Lower leg skin (tissue), 4 donors: ENCODE measurements around the gene TEF. TPM values are rescaled to one million over a fixed set of nuclear protein-coding genes. Genes with fewer than 3 reads are reported as not detected.
"Not testable (repeated sequence)": the region's sequence is repeated elsewhere in the genome, so short reads cannot be mapped to it uniquely, and the experiment has no call there.

ENCODE experiments used
- DNase-seq, 2 donors: peaks; one replicate each; pipeline ENCODE4 v3.0.0-alpha.2; 2019; ENCODE audit warnings: low spot score in 2 of 2
- H3K4me3 ChIP-seq: fragments of 200-600 bp; sonication (generic); 2 replicates; pipeline ENCODE4 v1.5.1; 2017; ENCODE audit warnings: mild to moderate bottlenecking, low read depth; ENCODE audit not compliant: poor library complexity, severe bottlenecking
- POLR2A ChIP-seq, 2 donors: fragments of 450-650 bp; IDR thresholded peaks; one replicate each; pipeline ENCODE4 v1.6.1; 2016 to 2017; ENCODE audit warnings: antibody characterized with exemption in 2 of 2, mild to moderate bottlenecking in 1 of 2, moderate library complexity in 1 of 2
- WGBS, 2 donors: methylation state at CpG; one replicate each; pipeline ENCODE4 v1.1.5; 2018; 5-methylcytosine and 5-hydroxymethylcytosine counted together
- intact Hi-C: fragments of 100-400 bp; cut with DNase I; formaldehyde crosslinking; loops from one replicate; pipeline ENCODE4 v1.15.0; 2023; ENCODE audit warnings: low total_unique reads
- total RNA-seq, 4 donors: library from RNA; depleted of rRNA; stranded (reverse); fragments of >200 nt; gene quantifications; one replicate each; pipeline ENCODE4 v1.1.0, GENCODE V29; 2016
- TF ChIP-seq, protein P1 (sequence below), 3 donors: fragments of 450-650 bp; IDR thresholded peaks; one replicate each; pipeline ENCODE4 v1.5.1; 2016; ENCODE audit warnings: antibody characterized with exemption in 3 of 3, mild to moderate bottlenecking in 3 of 3, moderate library complexity in 2 of 3

Gene TEF
- total RNA-seq, 4 donors from 2014 or later, result 27.3 to 56.1 (median 42.8) TPM

DNA sequence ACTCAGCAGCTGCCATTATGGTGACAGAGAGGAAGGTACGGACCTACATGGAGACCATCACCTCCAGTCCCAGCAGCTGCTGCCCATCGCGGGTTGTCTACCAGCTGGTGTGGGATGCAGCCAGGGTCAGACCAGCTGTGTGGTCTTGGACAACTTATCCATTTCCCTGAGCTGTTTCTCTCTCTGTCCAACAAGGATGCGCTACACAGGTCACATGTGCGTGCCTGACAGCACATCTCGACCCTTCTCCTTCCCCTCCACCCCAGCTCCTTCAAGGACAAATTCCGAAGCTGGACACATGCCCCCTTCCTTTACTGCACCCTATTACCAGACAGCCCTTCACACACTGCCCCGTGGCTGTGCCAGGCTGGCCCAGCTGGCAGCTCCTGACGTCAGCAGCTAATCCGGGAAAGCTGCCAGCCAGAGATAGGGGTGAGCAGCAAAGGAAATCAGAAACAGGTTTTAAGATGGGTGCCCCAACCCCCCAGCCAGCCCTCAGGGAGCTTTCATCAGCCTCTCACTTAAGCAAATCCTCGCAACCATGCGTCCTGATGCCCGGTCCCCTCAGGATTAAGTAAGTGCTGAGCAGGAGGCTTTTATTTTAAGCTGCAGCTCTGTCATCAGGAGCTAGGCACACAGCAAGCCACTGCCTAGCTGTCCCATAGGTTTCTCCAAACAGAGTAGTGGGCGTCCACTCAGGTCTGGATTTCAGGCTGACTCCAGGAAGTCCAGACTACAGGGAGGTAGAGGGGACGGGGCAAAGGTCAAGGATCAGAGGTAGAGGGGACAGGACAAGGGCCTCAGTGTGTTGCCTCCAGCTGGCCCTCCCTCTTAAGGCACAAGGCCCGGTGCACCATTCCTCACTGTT, 20.3 kb downstream of the TEF start:
- intact Hi-C loops, result loop anchor here (5.0 kb wide), 1 partner anchor 125 kb away; no protein-coding TSS in a partner anchor
- DNase-seq, result no peak
- 36 to 45% methylated on average over 16 of the region's 16 CpGs for WGBS, 2 donors
- no peak for TF ChIP-seq POLR2A (IDR thresholded peaks at IDR 0.05)
- TF ChIP-seq, protein P1, sequence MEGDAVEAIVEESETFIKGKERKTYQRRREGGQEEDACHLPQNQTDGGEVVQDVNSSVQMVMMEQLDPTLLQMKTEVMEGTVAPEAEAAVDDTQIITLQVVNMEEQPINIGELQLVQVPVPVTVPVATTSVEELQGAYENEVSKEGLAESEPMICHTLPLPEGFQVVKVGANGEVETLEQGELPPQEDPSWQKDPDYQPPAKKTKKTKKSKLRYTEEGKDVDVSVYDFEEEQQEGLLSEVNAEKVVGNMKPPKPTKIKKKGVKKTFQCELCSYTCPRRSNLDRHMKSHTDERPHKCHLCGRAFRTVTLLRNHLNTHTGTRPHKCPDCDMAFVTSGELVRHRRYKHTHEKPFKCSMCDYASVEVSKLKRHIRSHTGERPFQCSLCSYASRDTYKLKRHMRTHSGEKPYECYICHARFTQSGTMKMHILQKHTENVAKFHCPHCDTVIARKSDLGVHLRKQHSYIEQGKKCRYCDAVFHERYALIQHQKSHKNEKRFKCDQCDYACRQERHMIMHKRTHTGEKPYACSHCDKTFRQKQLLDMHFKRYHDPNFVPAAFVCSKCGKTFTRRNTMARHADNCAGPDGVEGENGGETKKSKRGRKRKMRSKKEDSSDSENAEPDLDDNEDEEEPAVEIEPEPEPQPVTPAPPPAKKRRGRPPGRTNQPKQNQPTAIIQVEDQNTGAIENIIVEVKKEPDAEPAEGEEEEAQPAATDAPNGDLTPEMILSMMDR (IDR thresholded peaks at IDR 0.05), result no peak
- H3K4me3 ChIP-seq, result no peak overlapping the region

DNA sequence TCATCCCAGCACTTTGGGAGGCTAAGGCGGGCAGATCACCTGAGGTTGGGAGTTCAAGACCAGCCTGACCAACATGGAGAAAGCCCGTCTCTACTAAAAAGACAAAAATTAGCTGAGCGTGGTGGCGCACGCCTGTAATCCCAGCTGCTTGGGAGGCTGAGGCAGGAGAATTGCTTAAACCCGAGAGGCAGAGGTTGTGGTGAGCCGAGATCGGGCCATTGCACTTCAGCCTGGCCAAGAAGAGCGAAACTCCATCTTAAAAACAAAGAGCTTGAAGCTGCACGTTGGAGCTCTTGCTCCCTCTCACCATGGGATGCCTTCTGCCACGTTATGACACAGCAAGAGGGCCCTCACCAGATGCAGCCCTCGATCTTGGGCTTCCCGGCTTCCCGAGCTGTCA, 21.1 kb downstream of the TEF start:
- not testable (repeated sequence) for DNase-seq, H3K4me3 ChIP-seq
- intact Hi-C loops, result loop anchor here (5.0 kb wide), 1 partner anchor 124 kb away; no protein-coding TSS in a partner anchor
- WGBS, 2 donors, result 93 to 95% methylated on average over 14 of the region's 14 CpGs

DNA sequence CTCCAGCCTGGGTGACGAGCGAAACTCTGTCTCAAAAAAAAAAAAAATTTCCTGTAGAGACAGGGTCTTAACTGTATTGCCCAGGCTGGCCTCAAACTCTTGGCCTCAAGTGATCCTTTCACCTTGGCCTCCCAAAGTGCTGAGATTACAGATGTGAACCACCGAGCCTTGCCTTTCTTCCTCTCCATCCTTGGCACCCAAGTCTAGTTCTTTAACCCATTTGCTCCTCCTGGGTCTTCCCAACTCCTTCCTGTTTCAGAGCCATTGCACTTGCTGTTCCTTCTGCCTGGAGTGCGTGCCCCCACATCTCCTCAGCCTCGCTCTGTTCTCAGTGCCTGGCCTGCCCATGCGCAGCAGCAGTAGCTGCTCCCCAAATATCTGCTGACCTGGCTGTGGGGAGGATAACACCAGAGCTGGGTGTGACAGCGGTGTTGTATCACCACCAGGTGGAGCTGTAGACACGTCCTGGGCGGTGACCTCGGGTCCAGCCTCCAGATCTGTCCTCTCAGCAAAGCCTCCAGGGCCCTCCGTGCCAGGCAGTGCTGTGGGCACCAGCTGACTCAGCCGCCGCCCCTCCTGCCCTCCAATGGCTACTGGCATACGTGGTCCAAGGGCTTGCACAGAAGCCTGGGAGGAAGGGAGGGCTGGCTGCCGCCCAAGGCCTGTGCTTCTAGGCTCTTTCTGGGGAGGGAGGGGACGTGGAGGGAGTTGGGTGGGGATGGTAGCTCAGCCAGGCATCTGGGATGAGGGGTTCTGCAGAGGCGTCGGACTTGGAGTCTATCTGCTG, 22.0 kb downstream of the TEF start:
- DNase-seq, result peak; percentile 83 to 97
- no peak overlapping the region for H3K4me3 ChIP-seq
- TF ChIP-seq, protein P1 (IDR thresholded peaks at IDR 0.05), result peak in 1 of 3 donors; percentile 95
- TF ChIP-seq POLR2A (IDR thresholded peaks at IDR 0.05), result no peak
- 14% methylated on average over 17 to 18 of the region's 18 CpGs for WGBS, 2 donors
- intact Hi-C loops, result loop anchor here (5.0 kb wide), 1 partner anchor 124 kb away; no protein-coding TSS in a partner anchor

DNA sequence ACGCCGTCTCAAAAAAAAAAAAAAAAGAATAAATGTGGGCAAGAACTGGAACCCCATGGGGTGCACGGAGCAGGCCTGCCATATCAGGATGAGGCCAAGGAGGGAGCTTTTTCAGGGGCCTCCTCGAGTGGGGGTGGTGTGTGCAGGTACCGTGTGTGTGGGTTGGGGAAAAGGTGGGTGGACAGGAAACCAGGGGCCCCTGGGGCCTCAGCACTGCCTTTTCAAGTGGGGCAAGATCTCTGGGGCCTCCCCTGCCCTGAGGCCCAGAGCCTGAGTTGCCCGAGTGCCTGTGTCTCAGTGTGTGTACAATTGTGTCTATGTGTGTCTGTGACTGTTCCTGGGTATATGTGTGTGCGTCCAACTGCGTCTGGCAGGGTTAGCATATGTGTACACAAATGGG, 23.8 kb downstream of the TEF start:
- DNase-seq, result no peak
- H3K4me3 ChIP-seq, result no peak overlapping the region
- intact Hi-C loops, result no loop called here
- TF ChIP-seq POLR2A (IDR thresholded peaks at IDR 0.05), result no peak
- TF ChIP-seq, protein P1 (IDR thresholded peaks at IDR 0.05), result no peak
- 86 to 91% methylated on average over 8 of the region's 8 CpGs for WGBS, 2 donors

DNA sequence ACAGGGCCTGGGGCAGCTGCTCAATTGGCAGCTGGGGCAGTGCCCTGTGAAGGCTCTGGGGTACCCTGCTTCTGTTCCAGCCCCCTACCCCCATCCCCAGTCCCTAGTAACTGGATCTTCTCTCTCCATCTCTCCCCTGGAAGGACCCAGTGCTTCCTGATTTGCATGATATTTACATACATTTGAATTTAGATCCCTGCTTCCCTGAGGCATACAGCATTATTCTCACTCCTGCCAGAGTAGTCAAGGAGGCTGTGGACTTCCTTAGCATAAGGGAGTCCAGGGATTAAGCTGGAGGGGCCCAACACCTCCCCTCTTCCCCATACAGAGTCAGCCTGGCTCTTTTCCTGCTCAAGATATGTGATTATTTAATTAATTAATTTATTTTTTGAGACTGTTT, 24.7 kb downstream of the TEF start:
- TF ChIP-seq, protein P1 (IDR thresholded peaks at IDR 0.05), result no peak
- TF ChIP-seq POLR2A (IDR thresholded peaks at IDR 0.05), result no peak
- intact Hi-C loops, result no loop called here
- DNase-seq, result no peak
- no peak overlapping the region for H3K4me3 ChIP-seq

DNA sequence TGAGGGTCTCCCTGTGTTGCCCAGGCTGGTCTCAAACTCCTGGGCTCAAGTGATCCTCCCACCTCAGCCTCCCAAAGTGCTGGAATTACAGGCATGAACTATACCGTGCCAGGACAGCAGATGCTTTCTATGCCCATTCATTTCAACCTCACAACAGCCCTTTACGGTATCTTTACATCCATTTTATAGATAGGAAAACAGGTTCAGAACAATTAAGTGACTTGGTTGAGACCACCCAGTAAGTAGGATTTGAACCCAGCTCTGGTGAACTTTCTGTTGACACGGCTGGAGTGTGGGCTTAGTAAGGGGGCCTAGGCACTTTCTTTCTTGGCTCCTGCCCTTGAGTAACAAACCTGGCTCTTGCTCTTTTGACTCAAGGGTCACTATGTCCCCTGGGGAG, 25.7 kb downstream of the TEF start:
- no peak for TF ChIP-seq POLR2A (IDR thresholded peaks at IDR 0.05)
- TF ChIP-seq, protein P1 (IDR thresholded peaks at IDR 0.05), result no peak
- no peak overlapping the region for H3K4me3 ChIP-seq
- DNase-seq, result no peak
- intact Hi-C loops, result no loop called here
- WGBS, 2 donors, result 84 to 87% methylated on average over 3 of the region's 3 CpGs
